Skin epidermis (tissue), 12 donors: ENCODE results near the gene NLRX1.
A peak's percentile ranks its signal among the peaks of the same experiment; 100 is the strongest.
"Not testable (repeated sequence)": the region's sequence is repeated elsewhere in the genome, so short reads cannot be mapped to it uniquely, and the experiment has no call there.

Source experiments
- H3K27ac ChIP-seq, 21 experiments: fragments of 200-600 bp; sonication (generic) in 11 of 21; one replicate each; pipeline ENCODE4 v1.5.0; 2020; ENCODE audit warnings: mild to moderate bottlenecking in 3 of 21, inconsistent platforms in 2 of 21, moderate library complexity in 2 of 21
- H3K4me3 ChIP-seq, 7 experiments: fragments of 200-600 bp; sonication (generic) in 2 of 7; one replicate each; pipeline ENCODE4 v1.5.0; 2020; ENCODE audit warnings: inconsistent platforms in 2 of 7, mild to moderate bottlenecking in 2 of 7, moderate library complexity in 1 of 7

The NLRX1 gene

GRCh38 chr11:119205574-119206510 lies 37.3 kb downstream of the NLRX1 start, which contains the start of gene CBL:
Gene CBL (plus strand): TSS chr11:119206339. CDS start chr11:119206418, 79 bp downstream.
- Histone ChIP-seq H3K4me3 (peak within 1 kb of the TSS; percentile 90 to 99 (median 98)), H3K27ac (peak within 1 kb of the TSS; percentile 43 to 99 (median 93))

- Histone ChIP-seq H3K4me3 (peak overlapping the region; percentile 90 to 99 (median 98)), H3K27ac (peak overlapping the region; percentile 43 to 99 (median 93))
These were observed 38.2 kb downstream of the NLRX1 start for GRCh38 chr11:119206511-119207414.

- Histone ChIP-seq H3K4me3 (peak overlapping the region; percentile 90 to 99 (median 98)), H3K27ac (peak overlapping the region in 19 of 21 experiments; percentile 83 to 99 (median 94))
These were observed 39.0 kb downstream of the NLRX1 start for GRCh38 chr11:119207415-119207960.

GRCh38 chr11:119209186-119209585 lies 40.7 kb downstream of the NLRX1 start:
- no peak overlapping the region for H3K4me3 ChIP-seq
- H3K27ac ChIP-seq = no peak overlapping the region

GRCh38 chr11:119210050-119210449 lies 41.5 kb downstream of the NLRX1 start:
- H3K4me3 ChIP-seq = no peak overlapping the region
- no peak overlapping the region for H3K27ac ChIP-seq

GRCh38 chr11:119218141-119218878 lies 49.8 kb downstream of the NLRX1 start:
- H3K27ac ChIP-seq = no peak overlapping the region
- no peak overlapping the region for H3K4me3 ChIP-seq

GRCh38 chr11:119222308-119222707 lies 53.8 kb downstream of the NLRX1 start:
- Histone ChIP-seq H3K4me3 (no peak overlapping the region), H3K27ac (no peak overlapping the region)

- Histone ChIP-seq H3K27ac (no peak overlapping the region), H3K4me3 (no peak overlapping the region)
These were observed 54.4 kb downstream of the NLRX1 start for GRCh38 chr11:119222891-119223290.

- H3K4me3 ChIP-seq = no peak overlapping the region
- H3K27ac ChIP-seq = no peak overlapping the region
These were observed 55.3 kb downstream of the NLRX1 start for GRCh38 chr11:119223856-119224255.

GRCh38 chr11:119228535-119229287 lies 60.2 kb downstream of the NLRX1 start:
- not testable (repeated sequence) for H3K4me3 ChIP-seq
- peak overlapping the region in 1 of 21 experiments; percentile 27 for H3K27ac ChIP-seq

GRCh38 chr11:119229288-119229672 lies 60.8 kb downstream of the NLRX1 start:
- H3K4me3 ChIP-seq = no peak overlapping the region
- peak overlapping the region in 1 of 21 experiments; percentile 27 for H3K27ac ChIP-seq

GRCh38 chr11:119229741-119230140 lies 61.2 kb downstream of the NLRX1 start:
- H3K4me3 ChIP-seq = no peak overlapping the region
- H3K27ac ChIP-seq = no peak overlapping the region
